ENCODE results near the gene WDR35.

The WDR35 gene

GRCh38 chr2:19890104-19890503 lies 99.8 kb downstream of the WDR35 start:
- H3K27me3 Mint-ChIP-seq (ENCODE audit: low read depth, poor library complexity) = peaks cover 3% of the 10 kb centered on the region
- H3K36me3 Mint-ChIP-seq (ENCODE audit: low read depth) = peaks cover 10% of the 10 kb centered on the region
- no peak overlapping the region for H3K4me3 Mint-ChIP-seq
- no peaks in the 10 kb centered on the region for H3K9me3 Mint-ChIP-seq
- no peak overlapping the region for H3K27ac Mint-ChIP-seq
- H3K4me1 Mint-ChIP-seq = peaks cover 61% of the 10 kb centered on the region
- DNase-seq = no peak
- no peak for TF ChIP-seq CTCF (IDR thresholded peaks at IDR 0.05)

- DNase-seq = no peak
- H3K27me3 Mint-ChIP-seq (ENCODE audit: low read depth, poor library complexity) = peaks cover 11% of the 10 kb centered on the region
- TF ChIP-seq CTCF (IDR thresholded peaks at IDR 0.05) = no peak
- peaks cover 6% of the 10 kb centered on the region for H3K36me3 Mint-ChIP-seq (ENCODE audit: low read depth)
- H3K9me3 Mint-ChIP-seq = no peaks in the 10 kb centered on the region
- H3K4me3 Mint-ChIP-seq = no peak overlapping the region
- peaks cover 51% of the 10 kb centered on the region for H3K4me1 Mint-ChIP-seq
- no peak overlapping the region for H3K27ac Mint-ChIP-seq
Measured at GRCh38 chr2:19888831-19889230, 101.1 kb downstream of the WDR35 start.

GRCh38 chr2:19887510-19887909 lies 102.4 kb downstream of the WDR35 start:
- no peaks in the 10 kb centered on the region for H3K36me3 Mint-ChIP-seq (ENCODE audit: low read depth)
- no peaks in the 10 kb centered on the region for H3K9me3 Mint-ChIP-seq
- no peak overlapping the region for H3K27ac Mint-ChIP-seq
- DNase-seq = no peak
- H3K27me3 Mint-ChIP-seq (ENCODE audit: low read depth, poor library complexity) = peaks cover 14% of the 10 kb centered on the region
- H3K4me1 Mint-ChIP-seq = peaks cover 47% of the 10 kb centered on the region
- no peak for TF ChIP-seq CTCF (IDR thresholded peaks at IDR 0.05)
- no peak overlapping the region for H3K4me3 Mint-ChIP-seq

GRCh38 chr2:19886261-19886660 lies 103.6 kb downstream of the WDR35 start:
- Mint-ChIP-seq H3K27me3 (ENCODE audit: low read depth, poor library complexity) (peaks cover 20% of the 10 kb centered on the region), H3K4me3 (no peak overlapping the region)
- TF ChIP-seq CTCF (IDR thresholded peaks at IDR 0.05) = no peak

GRCh38 chr2:19885791-19886190 lies 104.1 kb downstream of the WDR35 start:
- Mint-ChIP-seq H3K4me3 (no peak overlapping the region), H3K27me3 (ENCODE audit: low read depth, poor library complexity) (peaks cover 24% of the 10 kb centered on the region), H3K27ac (no peak overlapping the region), H3K4me1 (peaks cover 43% of the 10 kb centered on the region), H3K9me3 (no peaks in the 10 kb centered on the region), H3K36me3 (ENCODE audit: low read depth) (no peaks in the 10 kb centered on the region)
- TF ChIP-seq CTCF (IDR thresholded peaks at IDR 0.05) = no peak
- DNase-seq = no peak

More at GRCh38 chr2:19886261-19886660, 103.6 kb downstream of the WDR35 start:
- no peak for DNase-seq
- Mint-ChIP-seq H3K9me3 (no peaks in the 10 kb centered on the region), H3K4me1 (peaks cover 43% of the 10 kb centered on the region), H3K36me3 (ENCODE audit: low read depth) (no peaks in the 10 kb centered on the region), H3K27ac (no peak overlapping the region)

- TF ChIP-seq CTCF (IDR thresholded peaks at IDR 0.05) = no peak
- Mint-ChIP-seq H3K27me3 (ENCODE audit: low read depth, poor library complexity) (peaks cover 29% of the 10 kb centered on the region), H3K27ac (no peak overlapping the region), H3K4me3 (no peak overlapping the region), H3K36me3 (ENCODE audit: low read depth) (peaks cover 8% of the 10 kb centered on the region), H3K4me1 (peaks cover 28% of the 10 kb centered on the region), H3K9me3 (no peaks in the 10 kb centered on the region)
- DNase-seq = no peak
Measured at GRCh38 chr2:19883971-19884720, 105.8 kb downstream of the WDR35 start.

Data from nephron progenitor cell (in vitro differentiated cells).